Measurements from ENCODE around the gene STON1.

Gene STON1

GRCh38 chr2:48600917-48601316 is 71.0 kb downstream of the STON1 start:
- no peak overlapping the region for H3K4me2 ChIP-seq (ENCODE audit: low read depth, low read length, poor library complexity, severe bottlenecking)
- H3K36me3 ChIP-seq (ENCODE audit: low read length), result no peaks in the 10 kb centered on the region
- H4K20me1 ChIP-seq (ENCODE audit: low read depth, low read length), result no peaks in the 10 kb centered on the region

GRCh38 chr2:48601349-48601748 is 71.4 kb downstream of the STON1 start:
- H3K27ac ChIP-seq (ENCODE audit: low read depth, low read length), result no peak overlapping the region
- H3F3A ChIP-seq (ENCODE audit: insufficient read depth), result no peaks in the 10 kb centered on the region
- H3K27me3 ChIP-seq (ENCODE audit: low read length), result no peaks in the 10 kb centered on the region
- H4K20me1 ChIP-seq (ENCODE audit: low read depth, low read length), result no peaks in the 10 kb centered on the region
- no peaks in the 10 kb centered on the region for H3K79me2 ChIP-seq (ENCODE audit: insufficient read depth, low read length)
- H3K4me3 ChIP-seq (ENCODE audit: insufficient read depth, low read length, poor library complexity, severe bottlenecking), result no peak overlapping the region
- no peak overlapping the region for H3K9ac ChIP-seq (ENCODE audit: low read length)
- H2AFZ ChIP-seq (ENCODE audit: low read depth, low read length, severe bottlenecking), result no peak overlapping the region
- no peak for TF ChIP-seq EZH2phosphoT487 (conservative IDR thresholded peaks at IDR 0.05; ENCODE audit: low read length)
- peak; percentile 27 for TF ChIP-seq CTCF (IDR thresholded peaks at IDR 0.05; ENCODE audit: insufficient read depth, low read length, poor library complexity, severe bottlenecking)
- no peak overlapping the region for H3K4me2 ChIP-seq (ENCODE audit: low read depth, low read length, poor library complexity, severe bottlenecking)
- H3K9me3 ChIP-seq (ENCODE audit: insufficient read depth, low read length), result no peaks in the 10 kb centered on the region
- H3K36me3 ChIP-seq (ENCODE audit: low read length), result no peaks in the 10 kb centered on the region
- no peaks in the 10 kb centered on the region for H3K9me2 ChIP-seq (replicated peaks; ENCODE audit: insufficient read depth, low read length)

More at GRCh38 chr2:48600917-48601316, 71.0 kb downstream of the STON1 start:
- H3K79me2 ChIP-seq (ENCODE audit: insufficient read depth, low read length), result no peaks in the 10 kb centered on the region
- H2AFZ ChIP-seq (ENCODE audit: low read depth, low read length, severe bottlenecking), result no peak overlapping the region
- no peak overlapping the region for H3K9ac ChIP-seq (ENCODE audit: low read length)
- H3K27me3 ChIP-seq (ENCODE audit: low read length), result no peaks in the 10 kb centered on the region
- no peak overlapping the region for H3K4me3 ChIP-seq (ENCODE audit: insufficient read depth, low read length, poor library complexity, severe bottlenecking)
- H3K27ac ChIP-seq (ENCODE audit: low read depth, low read length), result no peak overlapping the region
- no peaks in the 10 kb centered on the region for H3K9me3 ChIP-seq (ENCODE audit: insufficient read depth, low read length)
- H3F3A ChIP-seq (ENCODE audit: insufficient read depth), result no peaks in the 10 kb centered on the region
- no peaks in the 10 kb centered on the region for H3K9me2 ChIP-seq (replicated peaks; ENCODE audit: insufficient read depth, low read length)
- TF ChIP-seq EZH2phosphoT487 (conservative IDR thresholded peaks at IDR 0.05; ENCODE audit: low read length) (no peak), CTCF (IDR thresholded peaks at IDR 0.05; ENCODE audit: insufficient read depth, low read length, poor library complexity, severe bottlenecking) (no peak)

- no peaks in the 10 kb centered on the region for H3K36me3 ChIP-seq (ENCODE audit: low read length)
- no peak overlapping the region for H3K27ac ChIP-seq (ENCODE audit: low read depth, low read length)
- H3K4me2 ChIP-seq (ENCODE audit: low read depth, low read length, poor library complexity, severe bottlenecking), result no peak overlapping the region
- no peaks in the 10 kb centered on the region for H3K9me2 ChIP-seq (replicated peaks; ENCODE audit: insufficient read depth, low read length)
- H3K79me2 ChIP-seq (ENCODE audit: insufficient read depth, low read length), result no peaks in the 10 kb centered on the region
- no peak overlapping the region for H3K9ac ChIP-seq (ENCODE audit: low read length)
- H3K27me3 ChIP-seq (ENCODE audit: low read length), result no peaks in the 10 kb centered on the region
- H3K4me3 ChIP-seq (ENCODE audit: insufficient read depth, low read length, poor library complexity, severe bottlenecking), result no peak overlapping the region
- no peaks in the 10 kb centered on the region for H4K20me1 ChIP-seq (ENCODE audit: low read depth, low read length)
- no peak overlapping the region for H2AFZ ChIP-seq (ENCODE audit: low read depth, low read length, severe bottlenecking)
- H3F3A ChIP-seq (ENCODE audit: insufficient read depth), result no peaks in the 10 kb centered on the region
- no peak for TF ChIP-seq CTCF (IDR thresholded peaks at IDR 0.05; ENCODE audit: insufficient read depth, low read length, poor library complexity, severe bottlenecking)
- no peak for TF ChIP-seq EZH2phosphoT487 (conservative IDR thresholded peaks at IDR 0.05; ENCODE audit: low read length)
- H3K9me3 ChIP-seq (ENCODE audit: insufficient read depth, low read length), result no peaks in the 10 kb centered on the region
Observed at GRCh38 chr2:48605482-48606175, 75.7 kb downstream of the STON1 start.
